GM12878 (cell line): ENCODE measurements around the gene GOLGA8A. TPM values are rescaled to one million over a fixed set of nuclear protein-coding genes. Genes with fewer than 3 reads are reported as not detected.

Experiments used
- ATAC-seq: fragments of 200-7000 bp; cut with Tn5 transposase; 3 replicates; pipeline ENCODE4 v1.9.1; 2020; ENCODE audit warnings: mild to moderate bottlenecking, moderate library complexity
- BruUV-seq: library from RNA; stranded (reverse); fragments of 400-500 nt; replicated peaks from 2 replicates; lab custom pipeline; 2021; lab: Mats Ljungman, UMichigan
- CTCF ChIA-PET: fragments of 300-600 bp; sonication (Branson Sonifier 250); formaldehyde crosslinking; extraction: SDS; loops from one replicate; lab custom pipeline; 2021; ENCODE audit warnings: inconsistent platforms; lab: Yijun Ruan, JAX
- POLR2A ChIA-PET: fragments of 350-600 bp; formaldehyde crosslinking; extraction: SDS; loops from one replicate; lab custom pipeline; 2021; ENCODE audit warnings: inconsistent platforms; lab: Charles Lee
- RAD21 ChIA-PET: fragments of 300-600 bp; sonication (Branson Sonifier 250); formaldehyde crosslinking; loops from one replicate; lab custom pipeline; 2023; ENCODE audit warnings: antibody characterized with exemption; ENCODE audit not compliant: unreplicated experiment; lab: Charles Lee
- SMC1A ChIA-PET: fragments of 300-600 bp; sonication (Branson Sonifier 250); formaldehyde crosslinking; loops from one replicate; lab custom pipeline; 2023; ENCODE audit not compliant: unreplicated experiment, uncharacterized antibody; lab: Charles Lee
- DNase-seq: peaks from one replicate; pipeline ENCODE4 v3.0.0-alpha.2; 2011; ENCODE audit warnings: low read depth, low spot score
- FAIRE-seq: peaks from 3 replicates; lab custom pipeline; 2011; peaks lifted over from hg19 to GRCh38; lab: Jason Lieb, UNC
- H2AFZ ChIP-seq: 2 replicates; pipeline ENCODE4 v1.6.0; 2011; ENCODE audit warnings: low read depth, low read length, control low read depth; ENCODE audit not compliant: control insufficient read depth
- H3K27ac ChIP-seq: 2 replicates; pipeline ENCODE4 v1.5.1; 2011; ENCODE audit warnings: control low read depth; ENCODE audit not compliant: control insufficient read depth, insufficient read depth
- H3K27me3 ChIP-seq, 2 experiments: replicated peaks in 1 of 2; 2 replicates each; pipeline versions ENCODE4 v1.6.0 to v1.6.1; 2011; ENCODE audit warnings: low read length in 1 of 2; ENCODE audit not compliant: control insufficient read depth in 2 of 2, insufficient read depth in 2 of 2
- H3K36me3 ChIP-seq, 2 experiments: 2 replicates each; pipeline ENCODE4 v1.5.1; 2011; ENCODE audit warnings: low read length in 1 of 2; ENCODE audit not compliant: control insufficient read depth in 2 of 2, insufficient read depth in 2 of 2
- H3K4me1 ChIP-seq: 2 replicates; pipeline ENCODE4 v1.6.1; 2011; ENCODE audit warnings: mild to moderate bottlenecking, low read length, moderate library complexity, mixed read lengths; ENCODE audit not compliant: control insufficient read depth, insufficient read depth
- H3K4me2 ChIP-seq: 2 replicates; pipeline ENCODE4 v1.6.0; 2011; ENCODE audit warnings: control low read depth; ENCODE audit not compliant: control insufficient read depth, insufficient read depth
- H3K4me3 ChIP-seq: fragments of 200-600 bp; sonication (generic); 2 replicates; pipeline ENCODE4 v1.5.1; 2016
- H3K79me2 ChIP-seq: 2 replicates; pipeline ENCODE4 v1.6.0; 2011; ENCODE audit warnings: low read length; ENCODE audit not compliant: control insufficient read depth, insufficient read depth
- H3K9ac ChIP-seq: 2 replicates; pipeline ENCODE4 v1.8.0; 2011; ENCODE audit warnings: low read length, control low read depth, mixed read lengths; ENCODE audit not compliant: control insufficient read depth, insufficient read depth
- H3K9me3 ChIP-seq: replicated peaks from 3 replicates; pipeline ENCODE4 v1.5.1; 2011; ENCODE audit warnings: mild to moderate bottlenecking, low read length; ENCODE audit not compliant: control insufficient read depth, insufficient read depth
- H4K20me1 ChIP-seq: 2 replicates; pipeline ENCODE4 v1.6.0; 2011; ENCODE audit not compliant: control insufficient read depth, insufficient read depth
- BACH1 ChIP-seq: fragments of 450-650 bp; IDR thresholded peaks from 2 replicates; pipeline ENCODE4 v1.6.1; 2017; ENCODE audit warnings: mild to moderate bottlenecking, borderline replicate concordance
- BHLHE40 ChIP-seq, 2 experiments: fragments of 450-650 bp in 1 of 2; IDR thresholded peaks; 2 replicates each; pipeline ENCODE4 v1.6.1; 2011 to 2017; ENCODE audit warnings: low read depth in 2 of 2, borderline replicate concordance in 1 of 2, improper control_type of control experiment in 1 of 2, low read length in 1 of 2, mild to moderate bottlenecking in 1 of 2
- DPF2 ChIP-seq: fragments of 450-650 bp; IDR thresholded peaks from 2 replicates; pipeline ENCODE4 v1.6.1; 2017; ENCODE audit warnings: mild to moderate bottlenecking
- IKZF1 ChIP-seq: fragments of 450-650 bp; conservative IDR thresholded peaks from 2 replicates; pipeline ENCODE4 v1.6.1; 2017; ENCODE audit warnings: antibody characterized with exemption, mild to moderate bottlenecking
- SIN3A ChIP-seq: IDR thresholded peaks from 2 replicates; pipeline ENCODE4 v1.6.1; 2012; ENCODE audit warnings: low read depth, low read length, improper control_type of control experiment
- WGBS: methylation state at CpG from one replicate; pipeline ENCODE4 v1.1.6; 2016; ENCODE audit warnings: low lambda C conversion rate; ENCODE audit not compliant: insufficient replicate concordance, insufficient coverage; ENCODE audit errors: missing lambda C conversion rate; 5-methylcytosine and 5-hydroxymethylcytosine counted together
- in situ Hi-C: fragments of 300-500 bp; cut with MboI; formaldehyde crosslinking; loops from 9 replicates; pipeline ENCODE4 v1.14.3; 2018; ENCODE audit warnings: mixed read lengths
- intact Hi-C: fragments of 100-400 bp; cut with micrococcal nuclease; formaldehyde crosslinking; loops from one replicate; pipeline ENCODE4 v1.14.2; 2022; ENCODE audit not compliant: unreplicated experiment
- polyA plus RNA-seq, 11 experiments: library from polyadenylated mRNA; depleted of rRNA in 4 of 11; unstranded in 6 of 11; stranded (reverse) in 5 of 11; fragments of >200 nt; fragmentation: Nextera tagmentation in 4 of 11; fragmentation: Illumina TruSeq in 1 of 11; extraction: Ambion mirVana in 4 of 11; extraction: Trizol in 1 of 11; gene quantifications; 1 replicate in 1 of 11; 2 replicates in 10 of 11; pipeline versions ENCODE4 v1.2.1 to v1.2.3, GENCODE V29; 2011 to 2016; ENCODE audit warnings: inconsistent platforms in 2 of 11, missing spikeins in 2 of 11, low read depth in 1 of 11
- total RNA-seq, 4 experiments: library from RNA; depleted of rRNA in 3 of 4; stranded (reverse); fragments of >200 nt in 3 of 4; fragmentation: Illumina TruSeq in 1 of 4; extraction: Trizol in 1 of 4; gene quantifications; 2 replicates each; pipeline versions ENCODE4 v1.2.1 to v1.2.3, GENCODE V29; 2013 to 2021
- TF ChIP-seq, protein P1 (sequence below): IDR thresholded peaks from 2 replicates; pipeline ENCODE4 v1.6.1; 2012; ENCODE audit warnings: mild to moderate bottlenecking, low read depth, low read length
- TF ChIP-seq, protein P2 (sequence below): fragments of 450-650 bp; conservative IDR thresholded peaks from 2 replicates; pipeline ENCODE4 v1.6.1; 2017; ENCODE audit warnings: mild to moderate bottlenecking, moderate library complexity
- TF ChIP-seq, protein P3 (sequence below), 3 experiments: IDR thresholded peaks in 2 of 3; conservative IDR thresholded peaks in 1 of 3; 2 replicates each; pipeline ENCODE4 v1.5.1; 2011; ENCODE audit warnings: low read depth in 3 of 3, low read length in 3 of 3, mild to moderate bottlenecking in 3 of 3, control low read depth in 2 of 3, moderate library complexity in 2 of 3, inconsistent platforms in 1 of 3, mixed read lengths in 1 of 3; ENCODE audit not compliant: control insufficient read depth in 2 of 3, insufficient read depth in 1 of 3; ENCODE audit errors: extremely low read depth in 1 of 3
- TF ChIP-seq, protein P4 (sequence below): IDR thresholded peaks from 2 replicates; pipeline ENCODE4 v1.6.1; 2011; ENCODE audit warnings: mild to moderate bottlenecking, low read depth, low read length, moderate library complexity; ENCODE audit not compliant: insufficient replicate concordance
- TF ChIP-seq, protein P5 (sequence below): fragments of 450-650 bp; IDR thresholded peaks from 2 replicates; pipeline ENCODE4 v1.6.1; 2016; ENCODE audit warnings: mild to moderate bottlenecking

Gene GOLGA8A
- total and polyA plus RNA-seq, 10 of the 15 experiments (the other 5 are each of a cell fraction or from before 2014, with no cell fraction given) = 14.5 to 132 (median 48.1) TPM

DNA sequence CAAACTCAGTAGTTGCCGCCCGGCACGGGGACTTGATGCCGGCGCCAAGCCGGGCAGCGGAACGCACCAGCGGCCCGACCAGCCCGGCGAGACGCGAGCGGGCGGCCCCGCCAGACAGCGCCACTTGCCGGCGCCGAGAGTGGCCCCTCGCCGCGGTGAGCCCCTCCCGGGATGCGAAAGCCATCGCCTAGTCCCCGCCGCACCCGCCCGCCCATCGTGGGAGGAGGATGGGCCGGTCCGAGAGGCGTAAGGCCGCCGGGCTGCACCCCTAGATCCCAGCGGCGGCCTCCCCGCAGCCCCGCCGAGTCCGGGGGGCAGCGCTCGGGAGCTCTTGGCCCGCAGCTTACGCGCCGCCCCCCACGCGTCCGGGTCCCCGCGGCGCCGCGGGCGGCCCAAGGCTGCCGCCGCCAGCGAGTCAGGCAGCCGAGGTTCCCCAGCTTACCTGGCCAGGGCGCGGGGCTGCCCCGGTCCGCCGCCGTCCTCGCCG is 609 bp downstream of the GOLGA8A start:
- RAD21 ChIA-PET = interaction anchor here (1.0 to 2.4 kb wide), 2 partner anchors 69 to 151 kb away, joined by 4 to 6 read pairs; partner anchors contain the start of gene LPCAT4
- peaks cover 45% of the 10 kb centered on the region for H3K79me2 ChIP-seq
- H3K4me3 ChIP-seq = peak overlapping the region; percentile 97
- no peak overlapping the region for H3K4me2 ChIP-seq
- peak; percentile 89 for ATAC-seq
- H3K9me3 ChIP-seq = no peaks in the 10 kb centered on the region
- under 1% methylated on average over 36 of the region's 70 CpGs for WGBS
- in situ Hi-C loops = no loop called here
- H4K20me1 ChIP-seq = no peaks in the 10 kb centered on the region
- TF ChIP-seq, protein P1, sequence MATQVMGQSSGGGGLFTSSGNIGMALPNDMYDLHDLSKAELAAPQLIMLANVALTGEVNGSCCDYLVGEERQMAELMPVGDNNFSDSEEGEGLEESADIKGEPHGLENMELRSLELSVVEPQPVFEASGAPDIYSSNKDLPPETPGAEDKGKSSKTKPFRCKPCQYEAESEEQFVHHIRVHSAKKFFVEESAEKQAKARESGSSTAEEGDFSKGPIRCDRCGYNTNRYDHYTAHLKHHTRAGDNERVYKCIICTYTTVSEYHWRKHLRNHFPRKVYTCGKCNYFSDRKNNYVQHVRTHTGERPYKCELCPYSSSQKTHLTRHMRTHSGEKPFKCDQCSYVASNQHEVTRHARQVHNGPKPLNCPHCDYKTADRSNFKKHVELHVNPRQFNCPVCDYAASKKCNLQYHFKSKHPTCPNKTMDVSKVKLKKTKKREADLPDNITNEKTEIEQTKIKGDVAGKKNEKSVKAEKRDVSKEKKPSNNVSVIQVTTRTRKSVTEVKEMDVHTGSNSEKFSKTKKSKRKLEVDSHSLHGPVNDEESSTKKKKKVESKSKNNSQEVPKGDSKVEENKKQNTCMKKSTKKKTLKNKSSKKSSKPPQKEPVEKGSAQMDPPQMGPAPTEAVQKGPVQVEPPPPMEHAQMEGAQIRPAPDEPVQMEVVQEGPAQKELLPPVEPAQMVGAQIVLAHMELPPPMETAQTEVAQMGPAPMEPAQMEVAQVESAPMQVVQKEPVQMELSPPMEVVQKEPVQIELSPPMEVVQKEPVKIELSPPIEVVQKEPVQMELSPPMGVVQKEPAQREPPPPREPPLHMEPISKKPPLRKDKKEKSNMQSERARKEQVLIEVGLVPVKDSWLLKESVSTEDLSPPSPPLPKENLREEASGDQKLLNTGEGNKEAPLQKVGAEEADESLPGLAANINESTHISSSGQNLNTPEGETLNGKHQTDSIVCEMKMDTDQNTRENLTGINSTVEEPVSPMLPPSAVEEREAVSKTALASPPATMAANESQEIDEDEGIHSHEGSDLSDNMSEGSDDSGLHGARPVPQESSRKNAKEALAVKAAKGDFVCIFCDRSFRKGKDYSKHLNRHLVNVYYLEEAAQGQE = no peak
- TF ChIP-seq DPF2 = 0 out of 2 replicates have a peak, but pooled peaks have one; percentile 23
- TF ChIP-seq BHLHE40 (IDR thresholded peaks at IDR 0.05; ENCODE audit: borderline replicate concordance in 1 of 2, low read depth in 2 of 2, low read length in 1 of 2) = peak in 1 of 2 experiments; percentile 21; a peak in 1 of 4 replicates
- TF ChIP-seq, protein P2, sequence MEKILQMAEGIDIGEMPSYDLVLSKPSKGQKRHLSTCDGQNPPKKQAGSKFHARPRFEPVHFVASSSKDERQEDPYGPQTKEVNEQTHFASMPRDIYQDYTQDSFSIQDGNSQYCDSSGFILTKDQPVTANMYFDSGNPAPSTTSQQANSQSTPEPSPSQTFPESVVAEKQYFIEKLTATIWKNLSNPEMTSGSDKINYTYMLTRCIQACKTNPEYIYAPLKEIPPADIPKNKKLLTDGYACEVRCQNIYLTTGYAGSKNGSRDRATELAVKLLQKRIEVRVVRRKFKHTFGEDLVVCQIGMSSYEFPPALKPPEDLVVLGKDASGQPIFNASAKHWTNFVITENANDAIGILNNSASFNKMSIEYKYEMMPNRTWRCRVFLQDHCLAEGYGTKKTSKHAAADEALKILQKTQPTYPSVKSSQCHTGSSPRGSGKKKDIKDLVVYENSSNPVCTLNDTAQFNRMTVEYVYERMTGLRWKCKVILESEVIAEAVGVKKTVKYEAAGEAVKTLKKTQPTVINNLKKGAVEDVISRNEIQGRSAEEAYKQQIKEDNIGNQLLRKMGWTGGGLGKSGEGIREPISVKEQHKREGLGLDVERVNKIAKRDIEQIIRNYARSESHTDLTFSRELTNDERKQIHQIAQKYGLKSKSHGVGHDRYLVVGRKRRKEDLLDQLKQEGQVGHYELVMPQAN = peak; percentile 36; the same call in 1 of the 2 replicates
- TF ChIP-seq, protein P3, sequence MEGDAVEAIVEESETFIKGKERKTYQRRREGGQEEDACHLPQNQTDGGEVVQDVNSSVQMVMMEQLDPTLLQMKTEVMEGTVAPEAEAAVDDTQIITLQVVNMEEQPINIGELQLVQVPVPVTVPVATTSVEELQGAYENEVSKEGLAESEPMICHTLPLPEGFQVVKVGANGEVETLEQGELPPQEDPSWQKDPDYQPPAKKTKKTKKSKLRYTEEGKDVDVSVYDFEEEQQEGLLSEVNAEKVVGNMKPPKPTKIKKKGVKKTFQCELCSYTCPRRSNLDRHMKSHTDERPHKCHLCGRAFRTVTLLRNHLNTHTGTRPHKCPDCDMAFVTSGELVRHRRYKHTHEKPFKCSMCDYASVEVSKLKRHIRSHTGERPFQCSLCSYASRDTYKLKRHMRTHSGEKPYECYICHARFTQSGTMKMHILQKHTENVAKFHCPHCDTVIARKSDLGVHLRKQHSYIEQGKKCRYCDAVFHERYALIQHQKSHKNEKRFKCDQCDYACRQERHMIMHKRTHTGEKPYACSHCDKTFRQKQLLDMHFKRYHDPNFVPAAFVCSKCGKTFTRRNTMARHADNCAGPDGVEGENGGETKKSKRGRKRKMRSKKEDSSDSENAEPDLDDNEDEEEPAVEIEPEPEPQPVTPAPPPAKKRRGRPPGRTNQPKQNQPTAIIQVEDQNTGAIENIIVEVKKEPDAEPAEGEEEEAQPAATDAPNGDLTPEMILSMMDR (IDR thresholded peaks at IDR 0.05 in 2 of 3, conservative IDR thresholded peaks at IDR 0.05 in 1 of 3; ENCODE audit: control insufficient read depth in 2 of 3, extremely low read depth in 1 of 3, insufficient read depth in 1 of 3, low read depth in 3 of 3, low read length in 3 of 3) = peak in 2 of 3 experiments; percentile 22 to 29; a peak in 2 of 6 replicates
- TF ChIP-seq, protein P4, sequence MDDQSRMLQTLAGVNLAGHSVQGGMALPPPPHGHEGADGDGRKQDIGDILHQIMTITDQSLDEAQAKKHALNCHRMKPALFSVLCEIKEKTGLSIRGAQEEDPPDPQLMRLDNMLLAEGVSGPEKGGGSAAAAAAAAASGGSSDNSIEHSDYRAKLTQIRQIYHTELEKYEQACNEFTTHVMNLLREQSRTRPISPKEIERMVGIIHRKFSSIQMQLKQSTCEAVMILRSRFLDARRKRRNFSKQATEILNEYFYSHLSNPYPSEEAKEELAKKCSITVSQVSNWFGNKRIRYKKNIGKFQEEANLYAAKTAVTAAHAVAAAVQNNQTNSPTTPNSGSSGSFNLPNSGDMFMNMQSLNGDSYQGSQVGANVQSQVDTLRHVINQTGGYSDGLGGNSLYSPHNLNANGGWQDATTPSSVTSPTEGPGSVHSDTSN = no peak
- TF ChIP-seq IKZF1 = peak; percentile 9; the same call in 1 of the 2 replicates
- peak; percentile 39; the same call in 1 of the 2 replicates for TF ChIP-seq BACH1
- TF ChIP-seq SIN3A = 0 out of 2 replicates have a peak, but pooled peaks have one; percentile 16
- TF ChIP-seq, protein P5, sequence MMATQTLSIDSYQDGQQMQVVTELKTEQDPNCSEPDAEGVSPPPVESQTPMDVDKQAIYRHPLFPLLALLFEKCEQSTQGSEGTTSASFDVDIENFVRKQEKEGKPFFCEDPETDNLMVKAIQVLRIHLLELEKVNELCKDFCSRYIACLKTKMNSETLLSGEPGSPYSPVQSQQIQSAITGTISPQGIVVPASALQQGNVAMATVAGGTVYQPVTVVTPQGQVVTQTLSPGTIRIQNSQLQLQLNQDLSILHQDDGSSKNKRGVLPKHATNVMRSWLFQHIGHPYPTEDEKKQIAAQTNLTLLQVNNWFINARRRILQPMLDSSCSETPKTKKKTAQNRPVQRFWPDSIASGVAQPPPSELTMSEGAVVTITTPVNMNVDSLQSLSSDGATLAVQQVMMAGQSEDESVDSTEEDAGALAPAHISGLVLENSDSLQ = no peak
- TF ChIP-seq, all 136 proteins: peak for 7
- no TSS peak for BruUV-seq
- no peaks in the 10 kb centered on the region for H3K27me3 ChIP-seq
- ChIA-PET CTCF (interaction anchor here (1.1 kb wide), 1 partner anchor 69 kb away, joined by 3 read pairs; the partner anchor contains the start of gene LPCAT4), SMC1A (no interaction called here), POLR2A (no interaction called here)
- peaks cover 4% of the 10 kb centered on the region; the same call in 1 of the 2 replicates for H3K4me1 ChIP-seq
- H2AFZ ChIP-seq = peak overlapping the region; percentile 51
- FAIRE-seq = no peak
- no peaks in the 10 kb centered on the region; a peak in 1 of 4 replicates for H3K36me3 ChIP-seq
- peak overlapping the region; percentile 77 for H3K9ac ChIP-seq
- intact Hi-C loops = no loop called here
- peak overlapping the region; percentile 44 for H3K27ac ChIP-seq
- no peak for DNase-seq
